IMR-90 (cell line): Measurements from ENCODE around the gene ACSF2.

Source experiments
- BHLHE40 ChIP-seq: fragments of 150-350 bp; IDR thresholded peaks from 2 replicates; pipeline ENCODE4 v1.6.1; 2016; ENCODE audit warnings: mild to moderate bottlenecking, low read depth, low read length
- CHD1 ChIP-seq: IDR thresholded peaks from 2 replicates; pipeline ENCODE4 v1.6.1; 2012; ENCODE audit warnings: low read depth, low read length, improper control_type of control experiment
- MAFK ChIP-seq: IDR thresholded peaks from 2 replicates; pipeline ENCODE4 v1.6.1; 2012; ENCODE audit warnings: low read depth, low read length, improper control_type of control experiment
- MAZ ChIP-seq: IDR thresholded peaks from 2 replicates; pipeline ENCODE4 v1.6.1; 2012; ENCODE audit warnings: low read depth, mild to moderate bottlenecking, low read length, improper control_type of control experiment, moderate library complexity, borderline replicate concordance
- NFE2L2 ChIP-seq: fragments of 150-350 bp; IDR thresholded peaks from 2 replicates; pipeline ENCODE4 v1.6.1; 2016; ENCODE audit warnings: low read depth, mild to moderate bottlenecking, low read length
- POLR2A ChIP-seq: IDR thresholded peaks from 2 replicates; pipeline ENCODE4 v1.6.1; 2012; ENCODE audit warnings: mild to moderate bottlenecking, low read depth, low read length
- RAD21 ChIP-seq: IDR thresholded peaks from 2 replicates; pipeline ENCODE4 v1.6.1; 2012; ENCODE audit warnings: low read length, improper control_type of control experiment
- SMC3 ChIP-seq: fragments of 150-350 bp; IDR thresholded peaks from 2 replicates; pipeline ENCODE4 v1.6.1; 2016; ENCODE audit warnings: low read depth, mild to moderate bottlenecking, antibody characterized with exemption, low read length, moderate library complexity
- USF2 ChIP-seq: fragments of 150-350 bp; IDR thresholded peaks from 2 replicates; pipeline ENCODE4 v1.6.1; 2017; ENCODE audit warnings: mild to moderate bottlenecking, antibody characterized with exemption, low read length, low read depth
- TF ChIP-seq, protein P1 (sequence below): conservative IDR thresholded peaks from 2 replicates; pipeline ENCODE4 v1.5.1; 2012; ENCODE audit warnings: mild to moderate bottlenecking, low read depth, low read length, improper control_type of control experiment

DNA sequence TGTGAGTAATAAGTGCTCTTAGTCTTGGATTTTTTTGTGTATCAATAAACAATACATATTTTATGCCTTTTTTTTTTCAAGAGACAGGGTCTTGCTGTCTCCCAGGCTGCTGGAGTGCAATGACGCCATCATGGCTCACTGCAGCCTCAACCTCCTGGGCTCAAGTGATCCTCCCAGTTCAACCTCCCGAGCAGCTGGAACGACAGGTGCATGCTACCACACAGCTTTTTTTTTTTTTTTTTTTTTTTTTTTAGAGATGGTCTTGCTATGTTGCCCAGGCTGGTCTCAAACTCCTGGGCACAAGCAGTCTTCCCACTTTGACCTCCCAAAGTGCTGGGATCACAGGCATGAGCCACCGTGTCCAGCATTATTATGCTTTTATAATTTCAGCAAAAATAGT lies 13.0 kb downstream of the ACSF2 start:
- TF ChIP-seq BHLHE40 (no peak), MAZ (no peak), POLR2A (no peak), USF2 (no peak), RAD21 (no peak), SMC3 (no peak), MAFK (no peak), NFE2L2 (no peak), CHD1 (no peak)
- TF ChIP-seq, protein P1, sequence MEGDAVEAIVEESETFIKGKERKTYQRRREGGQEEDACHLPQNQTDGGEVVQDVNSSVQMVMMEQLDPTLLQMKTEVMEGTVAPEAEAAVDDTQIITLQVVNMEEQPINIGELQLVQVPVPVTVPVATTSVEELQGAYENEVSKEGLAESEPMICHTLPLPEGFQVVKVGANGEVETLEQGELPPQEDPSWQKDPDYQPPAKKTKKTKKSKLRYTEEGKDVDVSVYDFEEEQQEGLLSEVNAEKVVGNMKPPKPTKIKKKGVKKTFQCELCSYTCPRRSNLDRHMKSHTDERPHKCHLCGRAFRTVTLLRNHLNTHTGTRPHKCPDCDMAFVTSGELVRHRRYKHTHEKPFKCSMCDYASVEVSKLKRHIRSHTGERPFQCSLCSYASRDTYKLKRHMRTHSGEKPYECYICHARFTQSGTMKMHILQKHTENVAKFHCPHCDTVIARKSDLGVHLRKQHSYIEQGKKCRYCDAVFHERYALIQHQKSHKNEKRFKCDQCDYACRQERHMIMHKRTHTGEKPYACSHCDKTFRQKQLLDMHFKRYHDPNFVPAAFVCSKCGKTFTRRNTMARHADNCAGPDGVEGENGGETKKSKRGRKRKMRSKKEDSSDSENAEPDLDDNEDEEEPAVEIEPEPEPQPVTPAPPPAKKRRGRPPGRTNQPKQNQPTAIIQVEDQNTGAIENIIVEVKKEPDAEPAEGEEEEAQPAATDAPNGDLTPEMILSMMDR, result no peak
